ENCODE measurements around the gene PEX1.
"Not testable (repeated sequence)": the region's sequence is repeated elsewhere in the genome, so short reads cannot be mapped to it uniquely, and the experiment has no call there.

PEX1 gene

GRCh38 chr7:92442720-92443119 is 85.6 kb downstream of the PEX1 start:
- H3K4me1 ChIP-seq (ENCODE audit: control insufficient read depth, insufficient read depth, low read length); H3K27me3 ChIP-seq (ENCODE audit: control insufficient read depth, insufficient read depth, low read length); H3K4me3 ChIP-seq (ENCODE audit: low read length); H3K27ac ChIP-seq (ENCODE audit: low read depth, low read length); H3K9ac ChIP-seq (ENCODE audit: low read length); H3K36me3 ChIP-seq (ENCODE audit: control insufficient read depth, insufficient read depth, low read length): not testable (repeated sequence)

DNA sequence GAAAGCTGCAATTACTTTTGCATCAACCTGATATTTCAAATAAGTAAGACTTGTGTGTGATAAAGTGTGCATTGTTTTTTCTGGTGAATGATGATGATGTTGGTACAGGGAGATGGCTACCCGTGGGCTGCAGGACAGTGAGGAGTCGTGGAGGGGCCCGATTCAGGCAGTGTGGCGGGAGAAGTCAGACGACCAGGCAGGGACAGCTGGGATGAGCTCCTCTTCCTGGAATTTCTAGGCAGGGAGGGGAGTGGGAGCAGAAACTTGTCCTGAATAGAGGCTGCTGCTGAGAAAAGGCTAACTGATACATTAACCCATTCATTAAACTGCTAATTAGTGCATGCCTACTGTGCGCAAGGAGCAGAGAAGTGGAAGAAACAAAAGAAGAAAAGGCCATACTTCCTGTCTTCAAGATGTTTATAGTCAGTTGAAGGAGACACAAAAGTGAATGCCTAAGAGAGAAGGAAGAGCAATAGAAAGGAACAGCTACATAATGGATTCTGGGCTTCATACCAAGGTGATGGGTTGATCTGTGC is 90.3 kb downstream of the PEX1 start:
- H3K9ac ChIP-seq (ENCODE audit: low read length): no peak overlapping the region
- no peaks in the 10 kb centered on the region for H3K36me3 ChIP-seq (ENCODE audit: control insufficient read depth, insufficient read depth, low read length)
- H3K27ac ChIP-seq (ENCODE audit: low read depth, low read length): no peak overlapping the region
- no peak overlapping the region for H3K4me3 ChIP-seq (ENCODE audit: low read length)
- H3K4me1 ChIP-seq (ENCODE audit: control insufficient read depth, insufficient read depth, low read length): no peaks in the 10 kb centered on the region
- H3K27me3 ChIP-seq (ENCODE audit: control insufficient read depth, insufficient read depth, low read length): no peaks in the 10 kb centered on the region

Data from rectal smooth muscle tissue (tissue), 1 donor.